GM19463 (cell line): Measurements from ENCODE around the gene TWIST2.

Source experiments
- ATAC-seq: cut with Tn5 transposase; IDR thresholded peaks from one replicate; pipeline ENCODE4 v1.9.1; 2021; ENCODE audit warnings: mild to moderate bottlenecking, moderate library complexity; ENCODE audit not compliant: unreplicated experiment

TWIST2 gene

DNA sequence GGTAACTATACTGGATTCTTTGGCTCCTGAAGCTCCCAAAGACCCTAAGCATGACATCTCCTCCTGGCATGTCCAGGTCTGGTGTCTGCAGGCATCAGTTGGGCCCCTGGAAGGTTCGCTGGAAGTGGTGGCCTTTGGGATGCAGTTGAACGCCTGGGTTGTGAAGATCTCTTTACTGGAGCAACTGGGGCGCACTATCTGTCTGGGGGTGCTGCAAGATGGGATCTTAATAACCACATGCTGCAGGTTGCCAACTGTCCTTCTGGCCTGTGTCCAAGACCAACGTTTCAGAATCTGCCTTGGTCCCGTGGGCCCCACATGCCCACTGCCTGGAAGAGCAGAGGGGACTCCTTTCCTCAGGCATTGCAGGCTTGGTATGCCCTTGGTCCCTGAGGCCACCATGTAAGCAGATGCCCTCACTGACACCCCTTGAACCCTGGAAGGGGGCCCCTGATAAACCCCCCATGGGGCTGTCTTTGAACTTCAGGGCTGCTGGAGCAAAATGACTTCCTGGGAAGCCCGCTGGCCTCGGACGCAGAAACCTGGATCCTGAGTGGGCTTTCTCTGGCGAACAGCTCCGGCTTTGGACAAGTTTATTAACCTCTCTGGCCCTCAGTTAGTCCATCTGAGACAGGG is 101.9 kb downstream of the TWIST2 start:
- ATAC-seq = no peak

DNA sequence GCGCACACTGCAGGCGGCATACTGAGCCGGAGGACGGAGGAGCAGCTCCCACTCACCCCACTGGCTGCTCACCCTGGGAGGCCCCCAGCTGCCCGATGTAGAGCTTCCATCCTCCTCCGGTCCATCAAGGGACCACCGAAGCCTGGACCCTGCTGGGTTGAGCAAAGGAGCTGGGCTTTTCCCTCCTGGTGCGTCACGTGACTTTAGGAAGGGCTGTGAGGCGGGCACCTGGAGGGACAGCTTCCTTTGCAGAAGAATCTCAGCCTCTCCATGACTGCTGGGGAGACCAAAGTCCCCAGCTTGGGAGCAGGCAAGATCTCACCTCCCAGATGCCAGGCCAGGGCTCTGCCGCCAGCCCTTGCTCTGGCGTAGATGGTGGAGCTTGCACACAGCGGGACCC is 102.7 kb downstream of the TWIST2 start:
- ATAC-seq = no peak

DNA sequence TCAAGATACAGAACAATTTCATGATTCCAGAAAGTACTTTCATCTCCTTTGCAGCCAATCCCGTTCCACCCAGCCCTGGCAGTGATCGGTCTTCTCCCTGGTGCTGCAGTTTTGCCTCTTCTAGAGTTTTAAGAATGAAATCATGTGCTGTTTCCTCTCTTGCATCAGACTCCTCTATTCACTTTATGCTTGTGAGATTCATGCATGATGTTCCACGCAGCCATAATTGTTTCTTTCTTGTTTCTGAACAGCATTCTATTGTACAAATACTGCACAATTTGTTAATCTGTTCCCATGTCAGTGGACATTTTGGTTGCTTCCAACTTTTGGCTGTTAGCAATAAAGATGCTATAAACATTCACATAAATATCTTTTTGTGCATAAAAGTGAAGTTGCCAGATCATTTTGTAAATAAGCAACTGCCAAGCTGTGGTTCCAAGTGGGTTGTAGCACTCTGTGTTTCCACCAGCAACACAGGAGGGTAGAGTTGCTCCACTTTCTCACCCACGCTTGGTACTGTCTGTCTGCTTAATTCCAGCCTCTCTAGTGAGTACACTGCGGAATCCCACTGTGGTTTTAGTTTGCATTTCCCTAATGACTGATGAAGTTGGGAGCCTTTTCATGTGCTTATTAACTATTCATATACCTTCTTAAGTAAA is 104.5 kb downstream of the TWIST2 start:
- ATAC-seq = no peak

DNA sequence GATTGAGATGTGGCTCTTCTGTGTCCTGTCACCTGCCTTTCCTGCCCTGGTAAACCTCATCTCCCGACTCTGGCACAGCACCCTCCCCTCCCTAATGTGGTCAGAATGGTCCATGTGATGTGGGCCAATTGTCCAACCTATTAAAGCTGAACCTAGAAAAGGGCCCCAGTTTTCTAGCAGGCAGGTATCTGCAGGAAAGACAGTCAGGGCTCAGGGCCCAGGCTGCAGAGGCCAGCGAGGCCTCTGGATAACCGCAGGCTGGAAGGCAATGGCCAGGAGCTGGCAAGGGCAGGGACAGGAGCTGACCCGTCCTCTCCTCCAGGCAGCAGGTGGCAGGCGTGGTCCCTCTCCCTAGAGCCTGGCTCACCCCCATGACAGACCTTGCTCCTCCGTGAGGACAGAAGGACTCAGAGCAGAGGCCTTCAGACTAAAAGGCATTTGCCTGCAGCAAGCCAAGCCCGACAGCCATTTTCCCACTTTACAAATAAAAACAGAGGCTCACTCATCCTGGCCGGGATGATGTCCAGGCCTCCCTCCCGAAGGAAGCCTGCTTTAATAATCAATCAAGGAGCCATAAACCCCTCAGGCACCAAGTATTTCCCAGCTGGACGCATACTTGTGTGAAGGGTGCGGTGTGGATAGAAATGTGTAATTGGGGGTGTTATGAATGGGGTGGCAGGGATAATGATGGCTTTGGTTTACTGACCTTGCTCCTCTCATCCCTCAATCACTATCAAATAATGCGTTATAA is 107.1 kb downstream of the TWIST2 start:
- no peak for ATAC-seq

DNA sequence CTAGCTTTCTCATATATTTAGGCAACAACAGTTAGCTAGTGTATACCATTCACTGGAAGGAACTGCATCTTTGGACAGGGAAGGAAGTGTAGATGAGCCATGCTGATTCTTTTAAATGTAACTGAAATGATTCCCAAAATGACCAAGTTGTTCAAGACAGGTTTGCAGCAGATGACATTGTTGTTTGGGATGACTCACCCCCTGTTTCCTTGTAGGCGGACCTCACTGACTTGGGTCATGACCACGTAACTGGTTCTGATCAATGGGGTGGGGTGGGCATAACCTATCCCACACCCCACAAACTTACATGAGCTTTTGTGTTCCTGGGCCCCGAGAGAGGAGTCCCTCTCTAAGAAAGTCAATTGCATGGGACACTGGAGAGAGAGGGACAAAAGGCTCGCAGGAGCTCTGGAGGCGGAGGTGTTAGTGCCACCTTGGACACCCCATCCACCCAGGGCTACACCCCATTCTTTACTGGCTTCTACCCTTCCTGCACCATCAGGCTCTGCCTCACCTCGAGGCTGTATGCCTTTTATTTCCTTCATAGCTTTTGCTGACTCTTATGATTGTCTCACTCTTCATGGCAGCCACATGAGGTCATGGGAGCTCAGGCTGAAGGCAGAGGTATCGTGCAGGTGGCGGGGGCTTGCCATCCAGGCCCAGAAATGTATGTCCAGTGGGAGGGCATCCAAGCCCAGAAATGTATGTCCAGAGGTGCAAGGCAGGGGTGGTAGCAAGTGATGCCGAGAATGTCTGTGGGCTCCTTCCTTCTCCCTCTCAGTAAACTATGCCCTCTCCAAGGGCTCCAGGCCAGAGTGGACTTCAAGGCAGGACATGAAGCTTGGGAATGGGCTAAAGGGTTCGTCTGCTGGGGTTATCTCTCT is 108.0 kb downstream of the TWIST2 start:
- ATAC-seq = no peak

DNA sequence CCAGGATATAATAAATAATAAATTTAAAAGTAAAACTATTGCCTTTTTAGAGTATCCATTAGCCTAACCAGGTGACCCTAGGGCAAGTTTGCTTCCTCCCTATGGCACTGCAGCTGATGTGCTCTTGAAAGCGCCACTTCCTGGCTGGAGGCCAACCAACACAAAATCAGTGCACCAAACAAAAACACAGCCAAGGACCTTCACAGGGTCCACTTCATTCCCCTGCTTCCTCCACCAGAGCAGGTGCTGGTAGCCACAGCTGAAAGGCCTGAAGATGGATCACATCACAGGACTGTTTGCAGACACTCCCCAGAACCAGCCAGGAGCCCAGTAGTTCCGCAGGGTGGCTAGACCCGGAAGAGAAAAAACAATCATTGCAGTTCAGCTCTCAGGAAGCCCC is 108.8 kb downstream of the TWIST2 start:
- no peak for ATAC-seq
